Activated CD4-positive, alpha-beta T cell treated with anti-CD3 and anti-CD28 coated beads, Interleukin-10, Interleukin-2, amounts not matched to agents 100 ng/mL and 50 ng/mL, durations not matched to agents 16 hours and 8 hours (primary cell): Measurements from ENCODE around the gene ACOT7.
"Not testable (repeated sequence)": the region's sequence is repeated elsewhere in the genome, so short reads cannot be mapped to it uniquely, and the experiment has no call there.

Experiments used
- DNase-seq: peaks from one replicate; pipeline ENCODE4 v3.0.0-alpha.2; 2020

ACOT7 gene

DNA sequence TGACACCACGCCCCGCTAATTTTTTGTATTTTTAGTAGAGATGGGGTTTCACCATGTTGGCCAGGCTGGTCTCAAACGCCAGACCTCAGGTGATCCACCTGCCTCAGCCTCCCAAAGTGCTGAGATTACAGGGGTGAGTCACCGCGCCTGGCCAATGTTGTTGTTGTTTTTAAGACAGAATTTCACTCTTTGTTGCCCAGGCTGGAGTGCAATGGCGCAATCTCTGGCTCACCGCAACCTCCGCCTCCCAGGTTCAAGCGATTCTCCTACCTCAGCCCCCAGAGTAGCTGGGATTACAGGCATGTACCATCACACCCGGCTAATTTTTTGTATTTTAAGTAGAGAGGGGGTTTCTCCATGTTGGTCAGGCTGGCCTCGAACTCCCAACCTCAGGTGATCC, 173.9 kb downstream of the ACOT7 start:
- DNase-seq: not testable (repeated sequence)

DNA sequence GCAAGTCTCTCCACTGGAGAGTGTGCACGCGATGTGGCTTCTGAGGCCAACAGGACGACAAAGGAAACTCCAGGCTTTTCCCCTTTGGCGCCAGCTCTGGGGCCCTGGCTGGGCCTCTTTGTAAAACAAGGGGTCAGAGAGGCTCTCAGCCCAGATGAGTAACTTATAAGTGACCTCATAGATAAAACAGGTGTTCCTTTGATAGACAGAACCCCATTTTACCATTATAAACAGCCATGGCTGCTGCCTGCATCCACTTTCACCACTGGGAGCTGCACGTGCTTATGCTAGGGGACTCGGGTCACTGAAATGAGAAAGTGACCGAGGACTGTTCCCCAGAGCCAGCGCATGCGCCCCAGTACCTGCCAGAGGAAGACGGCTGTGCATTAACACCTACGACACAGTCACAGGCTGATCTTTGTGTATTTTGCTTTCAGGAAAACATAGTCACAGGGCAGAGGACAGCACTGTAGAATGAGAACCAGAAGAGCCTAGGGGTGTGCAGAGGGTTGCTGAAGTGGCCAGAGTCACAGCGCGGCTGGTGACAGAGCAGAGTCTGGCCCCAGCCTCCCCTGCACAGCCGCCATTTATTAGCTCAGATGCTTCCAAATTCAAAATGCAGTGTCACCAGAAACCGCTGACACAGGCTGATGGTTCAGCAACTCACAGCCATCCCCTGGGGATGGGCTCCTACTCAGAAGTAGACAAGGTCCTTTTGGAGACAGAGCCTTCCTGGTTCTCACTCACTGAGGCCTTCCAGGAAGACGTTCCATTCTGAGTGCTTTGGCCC, 175.0 kb downstream of the ACOT7 start:
- no peak for DNase-seq
